ENCODE results near the gene EVX1.

GRCh38 chr7:27200761-27201579 is 41.6 kb upstream of the EVX1 start:
- TF ChIP-seq SAFB2 (CRISPR knock-in tag; IDR thresholded peaks at IDR 0.05; ENCODE audit: borderline replicate concordance, low read depth) = no peak
- TF ChIP-seq FOXA3 (CRISPR knock-in tag; IDR thresholded peaks at IDR 0.05) = no peak
- TF ChIP-seq ZNF496 (CRISPR knock-in tag; IDR thresholded peaks at IDR 0.05; ENCODE audit: insufficient replicate concordance) = no peak
- TF ChIP-seq KIAA2018 (CRISPR knock-in tag; IDR thresholded peaks at IDR 0.05; ENCODE audit: borderline replicate concordance) = no peak
- no peak for TF ChIP-seq CBX5 (CRISPR knock-in tag; IDR thresholded peaks at IDR 0.05; ENCODE audit: borderline replicate concordance)
- TF ChIP-seq ZFP1 (CRISPR knock-in tag; IDR thresholded peaks at IDR 0.05) = no peak
- TF ChIP-seq YY1 (IDR thresholded peaks at IDR 0.05; ENCODE audit: insufficient read depth, insufficient replicate concordance, low read depth, low read length) = no peak
- TF ChIP-seq ZNF543 (CRISPR knock-in tag; IDR thresholded peaks at IDR 0.05) = no peak
- TF ChIP-seq HBP1 (CRISPR knock-in tag; IDR thresholded peaks at IDR 0.05; ENCODE audit: low read depth) = no peak
- TF ChIP-seq NFATC3 (CRISPR knock-in tag; IDR thresholded peaks at IDR 0.05) = no peak
- no peak for TF ChIP-seq CTCF (CRISPR knock-in tag; IDR thresholded peaks at IDR 0.05)
